ENCODE data around the gene LRRC59. TPM values are rescaled to one million over a fixed set of nuclear protein-coding genes. Genes with fewer than 3 reads are reported as not detected.

Gene LRRC59
- total and polyA plus RNA-seq, 4 donors = 43.8 to 117 (median 79.2) TPM

- DNase-seq (peak in 1 of 3 donors; percentile 17), ATAC-seq (ENCODE audit: insufficient read depth, low FRiP score) (no peak)
- H3K9me3 ChIP-seq (ENCODE audit: control insufficient read depth in 4 of 4, insufficient read depth in 3 of 4, low read length in 3 of 4) = no peaks in the 10 kb centered on the region
- H3K4me1 ChIP-seq (ENCODE audit: control insufficient read depth in 5 of 5, insufficient read depth in 5 of 5, low read length in 5 of 5) = peaks cover 0 to 10% (median 0%) of the 10 kb centered on the region in 5 donors
- H3K9ac ChIP-seq (ENCODE audit: insufficient read depth in 1 of 2, low read length in 2 of 2) = no peak overlapping the region
- no peaks in the 10 kb centered on the region for H3K27me3 ChIP-seq (ENCODE audit: control insufficient read depth in 3 of 3, insufficient read depth in 3 of 3, low read length in 2 of 3)
- H3K4me3 ChIP-seq = no peak overlapping the region
- H3K36me3 ChIP-seq (ENCODE audit: control insufficient read depth in 4 of 4, insufficient read depth in 4 of 4, low read length in 4 of 4) = peaks cover 0 to 45% (median 14%) of the 10 kb centered on the region in 4 donors
- WGBS, 2 donors = 84 to 87% methylated on average over 6 of the region's 6 CpGs
- no peak for TF ChIP-seq CTCF (IDR thresholded peaks at IDR 0.05; ENCODE audit: control extremely low read depth, extremely low read depth)
- H3K27ac ChIP-seq (ENCODE audit: low read depth in 1 of 2, low read length in 1 of 2) = no peak overlapping the region
These were observed 45.1 kb downstream of the LRRC59 start for GRCh38 chr17:50352072-50352692.

GRCh38 chr17:50350733-50351132 is 46.6 kb downstream of the LRRC59 start:
- Histone ChIP-seq H3K36me3 (ENCODE audit: control insufficient read depth in 4 of 4, insufficient read depth in 4 of 4, low read length in 4 of 4) (peaks cover 0 to 30% (median 9%) of the 10 kb centered on the region in 4 donors), H3K27ac (ENCODE audit: low read depth in 1 of 2, low read length in 1 of 2) (no peak overlapping the region), H3K4me1 (ENCODE audit: control insufficient read depth in 5 of 5, insufficient read depth in 5 of 5, low read length in 5 of 5) (peaks cover 0 to 16% (median 0%) of the 10 kb centered on the region in 5 donors), H3K9me3 (ENCODE audit: control insufficient read depth in 4 of 4, insufficient read depth in 3 of 4, low read length in 3 of 4) (no peaks in the 10 kb centered on the region), H3K27me3 (ENCODE audit: control insufficient read depth in 3 of 3, insufficient read depth in 3 of 3, low read length in 2 of 3) (no peaks in the 10 kb centered on the region), H3K9ac (ENCODE audit: insufficient read depth in 1 of 2, low read length in 2 of 2) (no peak overlapping the region), H3K4me3 (no peak overlapping the region)
- no peak for TF ChIP-seq CTCF (IDR thresholded peaks at IDR 0.05; ENCODE audit: control extremely low read depth, extremely low read depth)
- WGBS, 2 donors = 93 to 98% methylated on average over 2 of the region's 2 CpGs
- DNase-seq (no peak), ATAC-seq (ENCODE audit: insufficient read depth, low FRiP score) (no peak)

GRCh38 chr17:50349243-50349600 is 48.1 kb downstream of the LRRC59 start:
- Histone ChIP-seq H3K27ac (ENCODE audit: low read depth in 1 of 2, low read length in 1 of 2) (no peak overlapping the region), H3K4me1 (ENCODE audit: control insufficient read depth in 5 of 5, insufficient read depth in 5 of 5, low read length in 5 of 5) (peaks cover 0 to 21% (median 0%) of the 10 kb centered on the region in 5 donors)

More at GRCh38 chr17:50349243-50349600, 48.1 kb downstream of the LRRC59 start:
- Histone ChIP-seq H3K36me3 (ENCODE audit: control insufficient read depth in 4 of 4, insufficient read depth in 4 of 4, low read length in 4 of 4) (peaks cover 0 to 15% (median 5%) of the 10 kb centered on the region in 4 donors), H3K27me3 (ENCODE audit: control insufficient read depth in 3 of 3, insufficient read depth in 3 of 3, low read length in 2 of 3) (no peaks in the 10 kb centered on the region), H3K9ac (ENCODE audit: insufficient read depth in 1 of 2, low read length in 2 of 2) (no peak overlapping the region), H3K9me3 (ENCODE audit: control insufficient read depth in 4 of 4, insufficient read depth in 3 of 4, low read length in 3 of 4) (no peaks in the 10 kb centered on the region), H3K4me3 (no peak overlapping the region)
- no peak for TF ChIP-seq CTCF (IDR thresholded peaks at IDR 0.05; ENCODE audit: control extremely low read depth, extremely low read depth)
- DNase-seq (no peak), ATAC-seq (ENCODE audit: insufficient read depth, low FRiP score) (no peak)
- 98 to 99% methylated on average over 5 of the region's 5 CpGs for WGBS, 2 donors
